Trophoblast cell (in vitro differentiated cells and primary cell): Measurements from ENCODE around the gene ZNF554.

Experiments used
- DNase-seq, 2 donors: peaks; one replicate each; pipeline ENCODE4 v3.0.0-alpha.2; 2016
- H2AFZ ChIP-seq: 2 replicates; pipeline ENCODE4 v1.6.1; 2013; ENCODE audit warnings: low read length, moderate library complexity, mild to moderate bottlenecking; ENCODE audit not compliant: insufficient read depth, poor library complexity
- H2AK5ac ChIP-seq: 2 replicates; pipeline ENCODE4 v1.6.1; 2013; ENCODE audit warnings: mild to moderate bottlenecking, low read length
- H2BK120ac ChIP-seq: 2 replicates; pipeline ENCODE4 v1.6.1; 2013; ENCODE audit warnings: low read length, mild to moderate bottlenecking, moderate library complexity; ENCODE audit not compliant: insufficient read depth, poor library complexity
- H2BK12ac ChIP-seq: 2 replicates; pipeline ENCODE4 v1.6.1; 2013; ENCODE audit warnings: mild to moderate bottlenecking, low read length, moderate library complexity
- H2BK5ac ChIP-seq: 2 replicates; pipeline ENCODE4 v1.6.1; 2013; ENCODE audit warnings: low read length, low read depth, moderate library complexity, mild to moderate bottlenecking; ENCODE audit not compliant: poor library complexity
- H3K14ac ChIP-seq: 2 replicates; pipeline ENCODE4 v1.6.1; 2013; ENCODE audit warnings: mild to moderate bottlenecking, low read length
- H3K18ac ChIP-seq: 2 replicates; pipeline ENCODE4 v1.6.1; 2013; ENCODE audit warnings: mild to moderate bottlenecking, low read length
- H3K23ac ChIP-seq: 2 replicates; pipeline ENCODE4 v1.6.1; 2013; ENCODE audit warnings: low read length
- H3K27ac ChIP-seq: 2 replicates; pipeline ENCODE4 v1.5.1; 2013; ENCODE audit warnings: low read depth, mild to moderate bottlenecking, inconsistent platforms, low read length, moderate library complexity
- H3K27me3 ChIP-seq: 2 replicates; pipeline ENCODE4 v1.6.1; 2013; ENCODE audit warnings: inconsistent platforms, mild to moderate bottlenecking, low read length, moderate library complexity; ENCODE audit not compliant: insufficient read depth
- H3K36me3 ChIP-seq, 2 experiments: 1 replicate in 1 of 2; 2 replicates in 1 of 2; pipeline ENCODE4 v1.6.1; 2013; ENCODE audit warnings: low read length in 2 of 2, mild to moderate bottlenecking in 2 of 2, moderate library complexity in 1 of 2; ENCODE audit not compliant: insufficient read depth in 2 of 2, control insufficient read depth in 1 of 2
- H3K4ac ChIP-seq: 2 replicates; pipeline ENCODE4 v1.6.1; 2013; ENCODE audit warnings: low read depth, mild to moderate bottlenecking, low read length, moderate library complexity
- H3K4me1 ChIP-seq, 2 experiments: 1 replicate in 1 of 2; 2 replicates in 1 of 2; pipeline ENCODE4 v1.6.1; 2013; ENCODE audit warnings: low read length in 2 of 2, mild to moderate bottlenecking in 2 of 2, moderate library complexity in 1 of 2; ENCODE audit not compliant: insufficient read depth in 2 of 2, control insufficient read depth in 1 of 2
- H3K4me2 ChIP-seq: 2 replicates; pipeline ENCODE4 v1.6.1; 2013; ENCODE audit warnings: inconsistent platforms, mild to moderate bottlenecking, low read length, moderate library complexity
- H3K4me3 ChIP-seq: 2 replicates; pipeline ENCODE4 v1.5.1; 2013; ENCODE audit warnings: mild to moderate bottlenecking, low read depth, low read length, inconsistent platforms
- H3K79me1 ChIP-seq: one replicate; pipeline ENCODE4 v1.6.1; 2013; ENCODE audit warnings: low read length
- H3K79me2 ChIP-seq: 2 replicates; pipeline ENCODE4 v1.6.1; 2013; ENCODE audit warnings: low read length, mild to moderate bottlenecking; ENCODE audit not compliant: control insufficient read depth, insufficient read depth, poor library complexity
- H3K9ac ChIP-seq: 2 replicates; pipeline ENCODE4 v1.6.1; 2013; ENCODE audit warnings: mild to moderate bottlenecking, low read length
- H3K9me3 ChIP-seq: 2 replicates; pipeline ENCODE4 v1.6.1; 2013; ENCODE audit warnings: low read depth, mild to moderate bottlenecking, control low read depth, inconsistent platforms, low read length; ENCODE audit not compliant: insufficient read depth
- H4K12ac ChIP-seq: 2 replicates; pipeline ENCODE4 v1.6.1; 2013; ENCODE audit warnings: low read depth, mild to moderate bottlenecking, low read length, moderate library complexity
- H4K8ac ChIP-seq: 2 replicates; pipeline ENCODE4 v1.6.1; 2013; ENCODE audit warnings: low read depth, mild to moderate bottlenecking, low read length, moderate library complexity
- H4K91ac ChIP-seq: one replicate; pipeline ENCODE4 v1.6.1; 2013; ENCODE audit warnings: low read depth, mild to moderate bottlenecking, low read length, moderate library complexity
- WGBS: extraction: QIAGEN DNeasy Blood & Tissue Kit; methylation state at CpG from one replicate; pipeline ENCODE4 v1.1.7; 2013; ENCODE audit warnings: missing lambda C conversion rate; ENCODE audit not compliant: insufficient read length, insufficient coverage; ENCODE audit errors: extremely low coverage; 5-methylcytosine and 5-hydroxymethylcytosine counted together

ZNF554 gene

DNA sequence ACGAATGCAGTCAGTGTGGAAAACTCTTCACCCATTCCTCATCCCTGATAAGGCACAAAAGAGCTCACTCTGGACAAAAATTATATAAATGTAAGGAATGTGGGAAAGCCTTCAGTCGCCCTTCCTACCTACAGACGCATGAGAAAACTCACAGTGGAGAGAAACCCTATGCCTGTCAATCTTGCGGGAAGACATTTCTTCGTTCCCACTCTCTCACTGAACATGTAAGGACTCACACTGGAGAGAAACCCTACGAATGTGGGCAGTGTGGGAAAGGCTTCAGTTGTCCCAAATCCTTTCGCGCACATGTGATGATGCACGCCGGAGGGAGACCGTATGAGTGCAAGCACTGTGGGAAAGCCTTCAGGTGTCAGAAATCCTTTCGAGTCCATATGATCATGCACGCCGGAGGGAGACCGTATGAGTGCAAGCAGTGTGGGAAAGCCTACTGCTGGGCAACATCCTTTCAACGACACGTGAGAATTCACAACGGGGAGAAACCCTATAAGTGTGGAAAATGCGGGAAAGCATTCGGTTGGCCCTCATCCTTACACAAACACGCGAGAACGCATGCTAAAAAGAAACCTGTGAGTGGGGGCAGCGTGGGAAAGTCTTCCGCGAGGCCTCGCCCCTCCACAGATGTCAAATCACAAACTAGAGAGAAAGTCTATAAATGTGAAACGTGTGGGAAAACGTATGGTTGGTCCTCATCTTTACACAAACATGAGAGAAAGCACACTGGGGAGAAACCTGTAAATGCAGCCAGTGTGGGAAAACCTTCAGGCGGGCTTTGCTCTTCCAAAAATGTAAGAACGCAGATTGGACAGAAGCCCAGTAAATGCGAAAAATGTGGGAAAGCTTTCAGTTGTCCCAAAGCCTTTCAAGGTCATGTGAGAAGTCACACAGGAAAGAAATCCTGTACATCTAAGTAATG, 58.0 kb downstream of the ZNF554 start:
- no peaks in the 10 kb centered on the region for H3K27me3 ChIP-seq
- no peaks in the 10 kb centered on the region for H3K79me1 ChIP-seq
- H3K4me2 ChIP-seq: no peak overlapping the region
- H2AFZ ChIP-seq: no peak overlapping the region
- H3K4me3 ChIP-seq: no peak overlapping the region
- H3K36me3 ChIP-seq: no peaks in the 10 kb centered on the region
- no peak overlapping the region for H2BK12ac ChIP-seq
- no peak overlapping the region for H4K8ac ChIP-seq
- H3K9me3 ChIP-seq: peaks cover 19% of the 10 kb centered on the region
- no peak overlapping the region for H3K9ac ChIP-seq
- no CpG with 5 or more reads among the region's 32 CpGs for WGBS
- H4K12ac ChIP-seq: no peak overlapping the region
- DNase-seq: no peak
- no peak overlapping the region for H3K4ac ChIP-seq
- H3K79me2 ChIP-seq: no peaks in the 10 kb centered on the region
- no peak overlapping the region for H2AK5ac ChIP-seq
- H3K27ac ChIP-seq: no peak overlapping the region
- H3K14ac ChIP-seq: no peak overlapping the region
- no peak overlapping the region for H2BK120ac ChIP-seq
- H2BK5ac ChIP-seq: no peak overlapping the region
- H3K4me1 ChIP-seq: no peaks in the 10 kb centered on the region
- H3K18ac ChIP-seq: no peak overlapping the region
- no peak overlapping the region for H4K91ac ChIP-seq
- no peak overlapping the region for H3K23ac ChIP-seq

DNA sequence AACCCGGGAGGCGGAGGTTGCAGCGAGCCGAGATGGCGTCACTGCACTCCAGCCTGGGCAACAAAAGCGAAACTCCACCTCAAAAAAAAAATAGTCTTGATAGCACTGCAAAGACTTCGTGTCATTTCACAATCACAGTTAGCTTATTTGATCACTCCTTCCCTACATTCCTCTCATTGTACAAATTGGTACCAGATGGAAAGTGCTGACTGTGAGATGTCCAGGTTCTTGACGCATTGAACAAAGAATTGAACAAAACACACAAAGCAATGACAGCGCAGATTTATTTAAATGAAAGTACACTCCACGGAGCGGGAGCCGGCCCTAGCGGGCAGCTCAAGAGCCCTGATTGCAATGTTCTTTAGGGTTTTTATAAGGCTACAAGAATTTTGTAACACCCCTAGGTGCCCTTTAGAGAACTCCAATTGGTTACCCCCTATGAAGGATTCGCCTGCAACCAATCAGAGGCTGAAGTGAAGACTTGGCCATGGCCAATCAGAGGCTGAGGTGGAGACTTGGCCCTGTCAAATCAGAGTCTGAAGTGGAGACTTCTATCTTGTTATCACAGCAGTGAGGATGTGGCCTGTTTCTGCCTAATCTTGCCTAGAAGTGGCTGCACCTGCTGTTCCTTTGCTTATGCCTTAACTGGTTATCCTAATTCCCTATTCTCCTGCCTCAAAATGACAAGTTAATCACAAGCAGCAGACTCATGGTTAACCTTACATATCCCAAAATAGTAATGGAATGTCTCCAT, 64.2 kb downstream of the ZNF554 start:
- H3K4me2 ChIP-seq: no peak overlapping the region

DNA sequence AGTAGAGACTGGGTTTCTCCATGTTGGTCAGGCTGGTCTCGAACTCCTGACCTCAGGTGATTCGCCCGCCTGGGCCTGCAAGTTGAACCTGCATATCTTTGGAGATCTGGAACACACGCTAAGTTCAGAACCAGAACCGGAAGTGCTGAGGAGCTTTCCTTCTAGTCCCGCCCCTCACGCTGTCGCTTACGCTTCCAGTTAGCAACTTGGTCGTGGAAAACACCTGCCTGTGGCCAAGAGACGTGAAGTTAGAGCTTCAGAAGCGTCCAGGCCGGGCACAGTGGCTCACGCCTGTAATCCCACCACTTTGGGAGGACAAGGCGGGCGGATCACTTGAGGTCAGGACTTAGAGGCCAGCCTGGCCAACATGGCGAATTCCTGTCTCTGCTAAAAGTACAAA, 66.1 kb downstream of the ZNF554 start:
- Histone ChIP-seq H3K4ac (no peak overlapping the region), H3K4me1 (no peaks in the 10 kb centered on the region), H3K4me3 (no peak overlapping the region), H3K79me2 (no peaks in the 10 kb centered on the region), H2AFZ (no peak overlapping the region), H3K27ac (no peak overlapping the region), H2AK5ac (no peak overlapping the region), H2BK120ac (no peak overlapping the region), H4K8ac (no peak overlapping the region), H3K79me1 (no peaks in the 10 kb centered on the region), H3K27me3 (no peaks in the 10 kb centered on the region), H3K4me2 (no peak overlapping the region), H2BK12ac (no peak overlapping the region), H3K9me3 (peaks cover 2% of the 10 kb centered on the region), H4K91ac (no peak overlapping the region), H4K12ac (no peak overlapping the region), H3K36me3 (no peaks in the 10 kb centered on the region), H2BK5ac (no peak overlapping the region), H3K18ac (no peak overlapping the region), H3K23ac (no peak overlapping the region), H3K14ac (no peak overlapping the region), H3K9ac (no peak overlapping the region)
- no CpG with 5 or more reads among the region's 17 CpGs for whole genome bisulfite sequencing
- DNase-seq: no peak

More for the DNA sequence above, 64.2 kb downstream of the ZNF554 start:
- DNase-seq: no peak
- Histone ChIP-seq H4K91ac (no peak overlapping the region), H3K27ac (no peak overlapping the region), H3K18ac (no peak overlapping the region), H3K14ac (no peak overlapping the region), H3K23ac (no peak overlapping the region), H4K8ac (no peak overlapping the region), H3K4me3 (no peak overlapping the region), H3K4ac (no peak overlapping the region), H2AFZ (no peak overlapping the region), H2BK120ac (no peak overlapping the region), H3K36me3 (no peaks in the 10 kb centered on the region), H3K79me2 (no peaks in the 10 kb centered on the region), H2BK5ac (no peak overlapping the region), H3K9me3 (no peaks in the 10 kb centered on the region), H3K4me1 (no peaks in the 10 kb centered on the region), H3K9ac (no peak overlapping the region), H3K79me1 (no peaks in the 10 kb centered on the region), H2AK5ac (no peak overlapping the region), H4K12ac (no peak overlapping the region), H2BK12ac (no peak overlapping the region), H3K27me3 (no peaks in the 10 kb centered on the region)
- no CpG with 5 or more reads among the region's 14 CpGs for WGBS
